ENCODE data around the gene ZNF236. TPM values are rescaled to one million over a fixed set of nuclear protein-coding genes. Genes with fewer than 3 reads are reported as not detected.

The ZNF236 gene
- polyA plus RNA-seq, 4 donors: 1.4 to 6.1 (median 2.3) TPM

- H3K36me3 ChIP-seq (ENCODE audit: control insufficient read depth in 3 of 3, insufficient read depth in 2 of 3, low read depth in 1 of 3, low read length in 3 of 3): peaks cover 0 to 10% (median 0%) of the 10 kb centered on the region in 3 donors
- DNase-seq: peak; percentile 41 to 67
- FAIRE-seq: no peak
- peaks cover 2 to 17% (median 2%) of the 10 kb centered on the region in 3 donors for H3K4me1 ChIP-seq (ENCODE audit: control insufficient read depth in 3 of 3, insufficient read depth in 2 of 3, low read depth in 1 of 3, low read length in 2 of 3)
- 22 to 61% (median 37%) methylated on average over 5 of the region's 5 CpGs for WGBS, 3 donors
- H3K27ac ChIP-seq (ENCODE audit: low read depth in 1 of 3, low read length in 2 of 3): peak overlapping the region in 1 of 3 donors; percentile 4
- no peaks in the 10 kb centered on the region for H3K27me3 ChIP-seq (ENCODE audit: control insufficient read depth in 3 of 3, insufficient read depth in 3 of 3, low read length in 3 of 3)
- no peaks in the 10 kb centered on the region for H3K9me3 ChIP-seq (ENCODE audit: control insufficient read depth in 2 of 2, insufficient read depth in 1 of 2, low read depth in 1 of 2, low read length in 1 of 2)
- no peak overlapping the region for H3K4me3 ChIP-seq (ENCODE audit: low read depth in 1 of 3, low read length in 3 of 3)
These were observed 159.7 kb downstream of the ZNF236 start for GRCh38 chr18:76982038-76982437.

GRCh38 chr18:76982841-76983583, 160.7 kb downstream of the ZNF236 start:
- Histone ChIP-seq H3K9me3 (ENCODE audit: control insufficient read depth in 2 of 2, insufficient read depth in 1 of 2, low read depth in 1 of 2, low read length in 1 of 2) (no peaks in the 10 kb centered on the region), H3K27me3 (ENCODE audit: control insufficient read depth in 3 of 3, insufficient read depth in 3 of 3, low read length in 3 of 3) (no peaks in the 10 kb centered on the region), H3K4me1 (ENCODE audit: control insufficient read depth in 3 of 3, insufficient read depth in 2 of 3, low read depth in 1 of 3, low read length in 2 of 3) (peaks cover 0 to 15% (median 0%) of the 10 kb centered on the region in 3 donors), H3K4me3 (ENCODE audit: low read depth in 1 of 3, low read length in 3 of 3) (no peak overlapping the region), H3K27ac (ENCODE audit: low read depth in 1 of 3, low read length in 2 of 3) (no peak overlapping the region), H3K36me3 (ENCODE audit: control insufficient read depth in 3 of 3, insufficient read depth in 2 of 3, low read depth in 1 of 3, low read length in 3 of 3) (peaks cover 0 to 7% (median 0%) of the 10 kb centered on the region in 3 donors)
- peak; percentile 88 to 92 for DNase-seq
- FAIRE-seq: no peak
- WGBS, 3 donors: 4 to 16% (median 5%) methylated on average over 15 of the region's 15 CpGs

DNA sequence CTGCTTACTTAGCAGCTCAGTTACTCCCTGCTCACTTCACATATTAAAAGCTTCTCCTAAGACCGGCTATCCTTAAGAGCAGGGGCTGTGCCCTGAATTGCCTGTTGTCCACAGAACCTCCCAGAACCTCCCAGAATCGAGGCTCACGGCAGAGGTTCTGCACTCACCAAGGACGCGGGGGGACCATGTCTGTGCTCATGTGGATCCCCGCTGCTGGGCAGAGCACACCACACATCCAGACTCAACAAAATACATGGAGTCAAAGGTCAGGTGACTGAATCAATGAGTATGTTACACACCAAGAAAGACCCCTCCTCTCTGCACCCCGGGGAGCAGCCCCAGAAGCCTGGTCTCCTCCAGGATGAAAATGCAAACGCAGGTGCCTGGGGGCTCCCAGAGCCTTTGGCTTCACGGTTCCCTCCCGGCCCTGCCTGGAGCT, 161.3 kb downstream of the ZNF236 start:
- Histone ChIP-seq H3K4me3 (ENCODE audit: low read depth in 1 of 3, low read length in 3 of 3) (no peak overlapping the region), H3K27ac (ENCODE audit: low read depth in 1 of 3, low read length in 2 of 3) (no peak overlapping the region), H3K36me3 (ENCODE audit: control insufficient read depth in 3 of 3, insufficient read depth in 2 of 3, low read depth in 1 of 3, low read length in 3 of 3) (peaks cover 0 to 6% (median 0%) of the 10 kb centered on the region in 3 donors), H3K9me3 (ENCODE audit: control insufficient read depth in 2 of 2, insufficient read depth in 1 of 2, low read depth in 1 of 2, low read length in 1 of 2) (no peaks in the 10 kb centered on the region), H3K4me1 (ENCODE audit: control insufficient read depth in 3 of 3, insufficient read depth in 2 of 3, low read depth in 1 of 3, low read length in 2 of 3) (peaks cover 0 to 15% (median 0%) of the 10 kb centered on the region in 3 donors), H3K27me3 (ENCODE audit: control insufficient read depth in 3 of 3, insufficient read depth in 3 of 3, low read length in 3 of 3) (no peaks in the 10 kb centered on the region)
- FAIRE-seq (no peak), DNase-seq (no peak)
- WGBS, 3 donors: 13 to 50% (median 33%) methylated on average over 10 of the region's 10 CpGs

GRCh38 chr18:76984193-76985155, 162.1 kb downstream of the ZNF236 start:
- Histone ChIP-seq H3K27ac (ENCODE audit: low read depth in 1 of 3, low read length in 2 of 3) (no peak overlapping the region), H3K9me3 (ENCODE audit: control insufficient read depth in 2 of 2, insufficient read depth in 1 of 2, low read depth in 1 of 2, low read length in 1 of 2) (no peaks in the 10 kb centered on the region), H3K4me3 (ENCODE audit: low read depth in 1 of 3, low read length in 3 of 3) (no peak overlapping the region), H3K36me3 (ENCODE audit: control insufficient read depth in 3 of 3, insufficient read depth in 2 of 3, low read depth in 1 of 3, low read length in 3 of 3) (no peaks in the 10 kb centered on the region), H3K27me3 (ENCODE audit: control insufficient read depth in 3 of 3, insufficient read depth in 3 of 3, low read length in 3 of 3) (no peaks in the 10 kb centered on the region), H3K4me1 (ENCODE audit: control insufficient read depth in 3 of 3, insufficient read depth in 2 of 3, low read depth in 1 of 3, low read length in 2 of 3) (peaks cover 0 to 15% (median 0%) of the 10 kb centered on the region in 3 donors)
- WGBS, 3 donors: 83 to 93% (median 87%) methylated on average over 39 to 40 of the region's 40 CpGs
- FAIRE-seq (no peak), DNase-seq (no peak)

GRCh38 chr18:76985156-76985950, 163.0 kb downstream of the ZNF236 start:
- FAIRE-seq (no peak), DNase-seq (no peak)

GRCh38 chr18:76985951-76986236, 163.5 kb downstream of the ZNF236 start:
- 90 to 93% (median 93%) methylated on average over 9 of the region's 9 CpGs for WGBS, 3 donors
- H3K4me3 ChIP-seq (ENCODE audit: low read depth in 1 of 3, low read length in 3 of 3): no peak overlapping the region
- H3K9me3 ChIP-seq (ENCODE audit: control insufficient read depth in 2 of 2, insufficient read depth in 1 of 2, low read depth in 1 of 2, low read length in 1 of 2): no peaks in the 10 kb centered on the region
- no peaks in the 10 kb centered on the region for H3K36me3 ChIP-seq (ENCODE audit: control insufficient read depth in 3 of 3, insufficient read depth in 2 of 3, low read depth in 1 of 3, low read length in 3 of 3)
- H3K27ac ChIP-seq (ENCODE audit: low read depth in 1 of 3, low read length in 2 of 3): no peak overlapping the region
- FAIRE-seq: no peak
- no peak for DNase-seq
- peaks cover 0 to 15% (median 0%) of the 10 kb centered on the region in 3 donors for H3K4me1 ChIP-seq (ENCODE audit: control insufficient read depth in 3 of 3, insufficient read depth in 2 of 3, low read depth in 1 of 3, low read length in 2 of 3)
- H3K27me3 ChIP-seq (ENCODE audit: control insufficient read depth in 3 of 3, insufficient read depth in 3 of 3, low read length in 3 of 3): no peaks in the 10 kb centered on the region

More at GRCh38 chr18:76985156-76985950, 163.0 kb downstream of the ZNF236 start:
- Histone ChIP-seq H3K27me3 (ENCODE audit: control insufficient read depth in 3 of 3, insufficient read depth in 3 of 3, low read length in 3 of 3) (no peaks in the 10 kb centered on the region), H3K4me3 (ENCODE audit: low read depth in 1 of 3, low read length in 3 of 3) (no peak overlapping the region), H3K9me3 (ENCODE audit: control insufficient read depth in 2 of 2, insufficient read depth in 1 of 2, low read depth in 1 of 2, low read length in 1 of 2) (no peaks in the 10 kb centered on the region), H3K27ac (ENCODE audit: low read depth in 1 of 3, low read length in 2 of 3) (no peak overlapping the region), H3K4me1 (ENCODE audit: control insufficient read depth in 3 of 3, insufficient read depth in 2 of 3, low read depth in 1 of 3, low read length in 2 of 3) (peaks cover 0 to 15% (median 0%) of the 10 kb centered on the region in 3 donors), H3K36me3 (ENCODE audit: control insufficient read depth in 3 of 3, insufficient read depth in 2 of 3, low read depth in 1 of 3, low read length in 3 of 3) (no peaks in the 10 kb centered on the region)
- WGBS, 3 donors: 92% methylated on average over 26 to 27 of the region's 27 CpGs

- 60 to 84% (median 77%) methylated on average over 7 of the region's 7 CpGs for WGBS, 3 donors
- H3K4me1 ChIP-seq (ENCODE audit: control insufficient read depth in 3 of 3, insufficient read depth in 2 of 3, low read depth in 1 of 3, low read length in 2 of 3): peaks cover 0 to 15% (median 0%) of the 10 kb centered on the region in 3 donors
- H3K9me3 ChIP-seq (ENCODE audit: control insufficient read depth in 2 of 2, insufficient read depth in 1 of 2, low read depth in 1 of 2, low read length in 1 of 2): no peaks in the 10 kb centered on the region
- no peaks in the 10 kb centered on the region for H3K27me3 ChIP-seq (ENCODE audit: control insufficient read depth in 3 of 3, insufficient read depth in 3 of 3, low read length in 3 of 3)
- H3K36me3 ChIP-seq (ENCODE audit: control insufficient read depth in 3 of 3, insufficient read depth in 2 of 3, low read depth in 1 of 3, low read length in 3 of 3): no peaks in the 10 kb centered on the region
- H3K4me3 ChIP-seq (ENCODE audit: low read depth in 1 of 3, low read length in 3 of 3): no peak overlapping the region
- H3K27ac ChIP-seq (ENCODE audit: low read depth in 1 of 3, low read length in 2 of 3): no peak overlapping the region
- no peak for FAIRE-seq
- DNase-seq: no peak
These were observed 164.0 kb downstream of the ZNF236 start for GRCh38 chr18:76986406-76986805.

Measured in small intestine (tissue), 7 donors.